GM18858 (cell line): ENCODE measurements around the gene PNLIP.

ENCODE experiments used
- ATAC-seq: cut with Tn5 transposase; IDR thresholded peaks from one replicate; pipeline ENCODE4 v1.9.1; 2021; ENCODE audit not compliant: unreplicated experiment

The PNLIP gene

DNA sequence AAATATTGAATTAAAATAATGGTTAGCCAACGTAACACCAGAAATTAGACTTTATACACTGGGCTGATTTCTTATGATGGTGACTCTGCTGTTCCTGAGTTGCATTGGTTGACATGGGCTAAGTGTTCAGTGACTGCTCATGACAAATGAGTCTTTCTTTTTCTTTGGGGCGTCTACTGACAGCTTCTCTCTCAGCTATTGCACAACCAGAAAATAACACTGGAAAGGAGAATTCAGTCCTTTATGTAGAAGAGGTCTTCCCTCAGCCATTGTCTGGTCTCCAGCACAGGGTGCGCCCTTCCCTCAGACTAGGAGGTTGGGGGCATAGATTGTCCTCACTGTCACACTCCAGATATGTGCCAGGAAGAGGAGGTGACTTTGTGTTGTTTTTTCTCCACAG lies 21.6 kb downstream of the PNLIP start:
- ATAC-seq = no peak

DNA sequence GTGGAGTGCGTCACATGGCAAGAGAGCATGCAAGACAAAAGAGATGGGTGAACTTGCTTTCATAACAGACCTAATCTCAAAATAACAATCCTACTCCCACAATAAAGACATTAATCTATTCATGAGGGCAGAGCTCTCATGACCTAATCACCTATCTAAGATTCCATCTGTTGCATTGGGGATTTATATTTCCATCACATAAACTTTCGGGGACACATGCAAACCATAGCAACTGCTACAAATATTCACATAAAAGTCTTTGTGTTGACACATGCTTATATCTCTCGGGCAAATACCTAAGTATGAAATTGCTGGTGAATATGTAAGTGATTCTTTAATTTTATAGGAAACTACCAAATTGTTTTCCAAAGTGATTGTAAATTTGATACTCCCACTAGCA lies 29.1 kb downstream of the PNLIP start:
- no peak for ATAC-seq

DNA sequence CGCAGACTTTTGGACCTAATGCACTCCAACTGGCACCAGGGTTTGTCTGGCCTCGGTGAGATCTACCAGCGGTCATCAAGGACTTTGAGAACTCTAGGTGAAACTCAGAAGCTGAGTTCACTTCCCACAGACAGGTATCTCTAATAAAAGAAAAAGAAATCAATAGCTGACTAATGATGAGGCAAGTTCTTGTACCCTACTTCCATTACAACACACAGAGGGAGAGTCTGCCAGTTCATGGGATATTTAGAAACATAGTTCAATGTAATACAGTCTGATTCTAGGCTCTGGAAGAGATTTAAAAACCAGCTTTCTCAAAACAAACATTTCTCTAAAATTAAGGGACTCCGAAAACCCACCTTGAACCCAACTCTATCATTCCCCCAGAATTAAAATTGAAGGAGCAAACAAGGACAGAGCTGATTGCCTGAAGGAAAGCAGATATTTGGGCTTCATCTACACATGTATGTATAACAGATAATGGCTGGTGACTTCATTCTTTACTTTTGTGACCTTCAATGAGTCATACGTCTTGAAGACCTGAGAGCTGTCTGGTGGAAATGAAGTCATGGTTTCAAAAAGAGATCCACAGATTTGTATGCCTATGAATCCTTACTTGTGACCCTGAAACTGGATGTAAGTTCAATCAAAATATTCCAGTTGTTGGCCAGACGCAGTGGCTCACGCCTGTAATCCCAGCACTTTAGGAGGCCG lies 42.3 kb downstream of the PNLIP start:
- ATAC-seq = no peak

DNA sequence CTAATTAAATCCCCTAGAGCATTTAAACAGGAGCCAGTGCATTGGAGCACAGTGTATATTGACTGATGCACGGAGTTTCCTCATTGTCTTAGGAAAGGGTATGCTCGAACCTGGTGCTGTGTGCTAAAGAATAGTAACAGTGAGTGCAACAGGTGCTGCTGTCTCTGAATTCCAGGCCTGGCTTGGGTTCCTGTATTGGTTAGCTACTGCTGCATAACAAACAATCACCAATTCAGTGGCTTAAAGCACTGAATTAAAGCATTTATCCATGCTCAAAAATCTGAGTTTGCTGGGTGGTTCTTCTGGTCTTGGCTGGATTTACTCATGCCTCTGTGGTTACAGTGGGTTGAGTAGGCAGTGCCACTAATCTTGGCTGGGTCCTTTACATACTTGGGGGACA lies 43.3 kb downstream of the PNLIP start:
- no peak for ATAC-seq

DNA sequence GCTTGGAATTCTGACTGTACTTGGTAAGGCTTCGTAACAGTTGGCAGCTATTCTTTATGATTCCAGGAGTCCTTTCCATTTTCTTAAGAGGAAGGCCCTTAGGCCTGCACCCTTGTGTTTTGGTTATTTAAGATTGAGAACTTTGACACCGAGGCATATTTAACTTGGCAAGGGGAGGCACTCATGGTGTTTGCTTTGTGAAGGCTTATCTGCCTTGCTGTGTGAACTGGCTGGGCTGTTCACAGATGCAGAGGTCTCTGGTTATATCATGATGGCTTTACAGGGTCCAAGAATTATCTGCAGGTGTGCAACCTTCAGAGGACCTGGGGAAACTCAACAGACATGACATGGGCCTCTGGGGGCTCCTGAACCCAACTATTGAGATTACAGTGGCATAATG lies 44.2 kb downstream of the PNLIP start:
- no peak for ATAC-seq

DNA sequence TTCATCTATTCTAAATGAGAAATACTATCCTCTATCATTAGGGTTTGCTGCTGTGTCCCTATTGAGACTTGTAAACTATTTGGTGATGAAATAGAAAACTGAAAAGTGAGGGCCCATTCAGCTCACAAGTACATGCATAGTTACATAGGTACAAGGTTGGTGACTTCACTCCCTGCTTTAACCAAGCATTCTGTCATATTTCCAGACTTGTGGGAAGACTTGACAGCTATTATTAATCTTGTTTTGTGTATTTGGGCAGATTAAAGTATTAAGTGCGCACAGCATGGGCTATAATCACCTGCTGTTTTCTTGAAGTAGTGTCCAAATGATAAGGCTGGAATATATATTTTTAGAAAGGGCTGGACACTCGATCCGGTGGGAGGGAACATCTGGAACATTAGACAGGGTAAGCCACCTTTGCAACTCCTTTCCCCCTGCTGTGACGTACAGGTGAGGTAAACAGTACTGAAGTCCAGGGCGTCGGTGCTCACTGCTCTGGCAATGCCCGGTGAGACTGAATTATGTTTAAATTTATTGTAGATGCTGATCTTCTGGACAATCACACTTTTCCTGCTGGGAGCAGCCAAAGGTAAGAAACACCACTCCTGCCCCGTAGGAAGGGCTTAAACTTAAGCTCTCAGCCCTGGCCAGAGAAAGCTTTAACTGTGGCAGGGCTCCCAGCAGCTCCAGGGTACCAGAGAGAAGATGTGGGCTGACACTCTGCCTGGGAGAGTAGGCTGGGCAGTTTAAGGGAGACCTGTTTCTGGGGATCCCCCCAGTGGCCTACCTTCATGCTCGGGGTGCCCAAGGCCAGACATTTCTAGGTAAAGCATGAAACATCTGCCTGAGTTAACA lies 45.1 kb downstream of the PNLIP start, which contains the start of gene PNLIPRP1:
TSS of gene PNLIPRP1 (plus strand) at position 370 of the 855 bp plus-strand sequence. CDS start at position 541, 171 bp downstream.
- ATAC-seq = no peak

DNA sequence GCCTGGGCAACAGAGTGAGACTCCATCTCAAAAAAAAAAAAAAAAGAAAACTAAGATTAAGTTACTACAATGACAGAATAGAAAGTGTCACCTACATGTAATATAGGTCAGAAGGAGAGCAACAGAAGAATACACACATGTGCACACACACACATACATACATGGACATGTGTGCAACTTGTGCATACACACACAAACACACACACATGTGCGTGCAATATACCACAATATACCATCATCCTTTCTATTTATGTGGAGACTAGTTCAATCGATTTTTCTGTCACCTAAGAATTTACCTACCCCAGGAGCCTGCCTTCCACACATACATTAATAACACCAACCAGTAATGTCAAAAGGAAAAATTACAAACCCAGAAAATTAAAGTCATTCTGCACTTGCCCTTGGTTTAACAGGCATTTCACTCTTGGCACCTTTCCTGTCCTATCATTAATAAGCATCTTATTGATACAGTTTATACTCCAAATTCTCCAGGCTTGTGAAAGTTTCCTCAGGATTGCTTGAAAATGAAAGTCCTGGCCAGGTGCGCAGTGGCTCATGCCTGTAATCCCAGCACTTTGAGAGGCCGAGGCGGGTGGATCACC lies 47.5 kb downstream of the PNLIP start:
- no peak for ATAC-seq

DNA sequence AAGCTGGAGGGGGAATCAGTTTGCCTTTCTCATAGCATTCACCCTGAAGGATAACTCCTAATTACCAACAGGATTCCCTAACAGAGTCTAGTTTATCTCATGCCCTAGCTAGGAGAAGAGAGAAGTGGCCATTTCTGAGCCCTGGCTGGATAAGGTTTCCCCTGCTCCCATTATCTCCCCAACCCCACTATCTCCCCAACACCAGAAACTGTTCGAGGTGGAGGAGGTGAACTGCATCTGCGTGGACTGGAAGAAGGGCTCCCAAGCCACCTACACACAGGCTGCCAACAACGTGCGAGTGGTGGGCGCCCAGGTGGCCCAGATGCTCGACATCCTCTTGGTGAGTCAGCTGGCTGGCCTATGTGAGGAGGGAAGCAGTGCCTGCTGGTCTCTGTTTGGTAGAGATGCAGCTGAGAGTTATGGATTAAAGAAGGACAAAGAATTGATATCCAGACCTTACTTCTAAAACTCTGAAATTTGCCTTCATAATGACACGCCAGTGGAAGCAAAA lies 48.8 kb downstream of the PNLIP start:
- ATAC-seq = no peak

DNA sequence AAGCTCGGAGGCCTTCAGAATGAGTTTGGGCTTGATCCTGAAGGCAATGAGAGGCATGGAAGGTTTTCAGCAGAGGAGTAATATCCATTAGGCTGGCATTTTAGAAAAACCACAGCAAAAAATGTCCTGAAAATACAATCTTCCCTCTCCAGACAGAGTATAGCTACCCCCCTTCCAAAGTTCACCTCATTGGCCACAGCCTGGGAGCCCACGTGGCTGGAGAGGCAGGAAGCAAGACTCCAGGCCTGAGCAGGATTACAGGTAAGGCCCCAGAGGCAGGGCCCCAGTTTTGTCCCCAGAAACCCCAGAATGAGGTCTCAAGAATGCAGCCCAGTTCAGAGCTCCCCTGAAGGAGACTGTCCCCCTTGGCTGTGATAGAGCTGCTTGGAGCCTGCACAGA lies 50.3 kb downstream of the PNLIP start:
- ATAC-seq = no peak

DNA sequence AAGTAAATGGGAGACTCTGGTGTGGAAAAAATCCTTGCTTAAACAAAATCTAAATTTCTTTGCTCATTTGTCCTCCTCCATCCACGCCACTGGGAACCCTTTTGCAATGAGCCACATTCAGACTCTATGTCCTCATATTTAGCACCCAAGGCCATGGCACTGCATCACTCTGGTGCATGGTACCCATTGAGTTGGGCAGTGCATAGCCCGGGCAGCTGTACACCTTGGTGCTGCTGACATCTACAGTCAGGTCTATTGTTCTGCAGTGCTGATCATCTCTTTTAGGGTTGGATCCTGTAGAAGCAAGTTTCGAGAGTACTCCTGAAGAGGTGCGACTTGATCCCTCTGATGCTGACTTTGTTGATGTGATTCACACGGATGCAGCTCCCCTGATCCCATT lies 51.8 kb downstream of the PNLIP start:
- ATAC-seq = no peak

DNA sequence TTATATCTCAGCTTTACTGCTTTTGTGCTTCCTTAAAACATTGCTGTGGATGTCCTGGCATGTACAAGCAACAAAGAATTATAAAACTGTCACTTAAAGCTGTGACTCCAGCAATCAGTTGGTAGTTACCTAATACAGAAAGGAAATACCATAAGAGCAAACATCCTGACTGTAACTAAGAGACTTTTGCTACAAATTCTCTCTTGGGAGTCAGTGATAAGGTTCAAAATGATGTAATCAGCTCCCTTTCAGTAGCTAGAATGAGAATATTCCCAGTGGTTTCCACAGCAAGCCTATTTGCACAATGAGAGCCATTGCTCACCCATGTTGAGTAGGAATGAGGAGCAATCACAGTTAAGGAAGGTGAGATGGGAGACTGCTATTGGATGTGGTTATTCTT lies 52.6 kb downstream of the PNLIP start:
- ATAC-seq = no peak

DNA sequence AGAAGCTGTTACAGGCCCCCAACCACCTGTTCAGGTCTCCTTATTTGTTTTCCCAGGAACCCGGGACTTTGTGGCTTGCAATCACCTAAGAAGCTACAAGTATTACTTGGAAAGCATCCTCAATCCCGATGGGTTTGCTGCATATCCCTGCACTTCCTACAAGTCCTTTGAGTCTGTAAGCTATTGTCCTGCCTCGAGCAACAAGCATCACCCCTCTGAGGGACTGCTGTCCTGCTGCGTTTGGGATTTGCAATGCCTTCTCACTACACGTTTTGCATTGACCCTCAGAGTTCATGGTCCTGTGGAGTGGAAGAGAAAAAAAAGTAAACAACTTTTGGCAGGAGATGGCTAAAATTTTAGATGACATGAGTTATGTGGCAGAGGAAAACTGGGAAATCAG lies 54.3 kb downstream of the PNLIP start:
- ATAC-seq = no peak

DNA sequence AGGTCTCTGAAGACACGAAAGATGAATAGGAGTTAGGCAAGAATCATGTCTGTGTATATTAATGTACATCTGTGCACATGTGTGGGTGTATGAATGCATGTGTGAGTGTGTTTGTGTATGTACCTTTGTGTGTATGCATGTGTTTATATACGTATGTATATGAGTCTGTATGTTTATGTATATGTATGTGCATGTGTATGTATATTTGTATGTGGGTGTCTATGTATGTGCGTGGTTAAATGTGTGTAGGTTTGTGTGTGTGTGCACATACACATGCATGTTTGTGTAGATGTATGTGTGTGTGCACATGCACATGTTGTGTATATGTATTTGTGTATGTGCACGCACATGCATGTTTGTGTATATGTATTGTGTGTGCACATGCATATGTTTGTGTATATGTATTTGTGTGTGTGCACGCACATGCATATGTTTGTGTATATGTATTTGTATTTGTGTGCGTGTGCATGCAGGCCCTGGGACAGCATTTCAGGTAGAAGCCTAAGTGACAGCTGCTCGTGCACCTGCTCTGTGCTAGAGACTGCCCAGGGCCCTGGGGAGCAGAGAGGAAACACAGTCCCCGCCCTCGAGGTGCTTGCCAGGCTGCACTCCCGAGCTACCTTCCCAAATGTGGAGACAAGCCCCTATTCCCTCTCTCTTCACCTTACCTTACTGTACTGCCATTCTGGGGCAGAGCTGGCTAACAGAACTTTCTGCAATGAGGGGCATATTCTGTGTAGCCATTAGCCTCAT lies 57.1 kb downstream of the PNLIP start:
- no peak for ATAC-seq

DNA sequence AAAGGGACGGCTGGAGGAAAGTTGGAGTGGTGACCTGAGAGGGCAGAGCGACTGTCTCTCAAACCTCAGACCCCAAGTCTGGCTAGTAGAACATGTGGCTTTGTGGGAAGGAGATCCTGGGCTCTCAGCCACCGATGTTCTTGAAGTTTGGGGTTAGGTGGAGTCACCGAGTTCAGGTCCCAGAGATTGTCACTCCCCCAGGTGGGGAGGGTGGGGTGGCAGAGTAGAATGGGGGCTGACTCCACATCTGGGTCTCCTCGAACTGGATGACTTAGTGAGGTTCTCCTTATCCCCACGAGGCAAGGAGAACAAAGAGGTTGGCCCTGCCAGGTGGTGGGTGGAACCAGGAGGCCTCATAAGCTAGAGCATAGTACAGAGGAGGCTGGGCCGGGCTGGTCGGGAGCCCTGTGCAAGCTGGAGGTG lies 60.3 kb downstream of the PNLIP start:
- no peak for ATAC-seq

DNA sequence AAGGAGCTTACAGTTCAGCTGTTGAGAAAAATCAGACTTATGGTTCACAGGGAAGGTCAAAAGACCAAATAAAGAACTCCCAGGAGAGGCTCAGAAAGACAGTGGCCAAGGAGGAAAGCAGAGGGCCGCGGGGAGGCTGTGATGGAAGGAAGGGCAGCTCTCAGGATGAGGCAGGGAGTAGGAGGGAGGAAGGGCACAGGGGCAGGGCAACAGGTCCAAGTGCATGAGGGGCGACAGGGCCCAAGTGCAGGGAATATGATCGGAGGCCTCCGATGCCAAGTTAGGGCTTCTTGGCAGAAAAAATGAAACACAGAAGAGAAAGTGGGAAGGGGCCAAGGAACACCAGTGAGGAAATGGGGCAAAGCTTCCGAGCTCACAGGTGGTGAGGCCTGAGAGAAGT lies 61.6 kb downstream of the PNLIP start:
- ATAC-seq = no peak

DNA sequence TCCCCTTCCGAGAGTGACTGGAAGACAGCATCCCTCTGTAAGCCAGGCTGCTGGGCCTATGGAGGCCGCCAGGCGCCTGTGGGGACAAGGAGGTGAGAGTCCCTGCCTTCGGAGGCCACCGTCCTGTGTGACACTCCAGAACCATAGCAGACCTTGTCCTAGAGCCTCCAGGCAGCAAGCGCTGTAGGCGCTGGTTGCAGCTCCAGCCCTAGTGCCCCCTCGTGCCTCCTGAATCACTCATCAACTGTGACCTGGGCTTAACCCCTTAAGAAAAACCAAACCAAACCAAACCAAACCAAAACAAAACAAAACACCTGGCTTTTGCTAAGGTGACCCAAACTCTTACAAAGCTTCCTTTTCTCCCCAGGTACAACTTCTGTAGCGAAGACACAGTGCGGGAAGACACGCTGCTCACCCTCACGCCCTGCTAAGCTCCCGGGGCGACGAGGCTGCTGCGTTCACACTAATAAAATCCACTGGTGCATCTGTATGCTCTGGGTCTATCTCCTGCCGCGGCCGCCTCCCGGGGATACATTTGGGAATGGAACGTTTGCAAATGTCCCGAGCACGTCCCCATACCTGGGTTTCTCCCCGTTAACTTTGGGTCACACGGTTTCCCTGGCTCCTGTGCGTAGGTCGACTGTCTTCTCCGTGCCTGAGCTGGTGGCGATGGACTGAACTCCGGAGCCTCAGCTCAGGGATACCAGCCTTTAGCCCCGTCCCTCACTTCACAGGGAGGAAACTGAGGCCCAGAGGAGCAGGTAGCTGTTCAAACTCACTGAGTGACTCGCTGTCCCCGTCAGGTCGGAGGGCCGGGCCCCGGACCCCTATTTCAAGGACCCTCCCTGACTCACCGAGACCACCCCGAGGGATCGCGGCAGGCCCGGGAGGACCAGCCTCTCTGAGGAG lies 63.2 kb downstream of the PNLIP start:
- no peak for ATAC-seq

DNA sequence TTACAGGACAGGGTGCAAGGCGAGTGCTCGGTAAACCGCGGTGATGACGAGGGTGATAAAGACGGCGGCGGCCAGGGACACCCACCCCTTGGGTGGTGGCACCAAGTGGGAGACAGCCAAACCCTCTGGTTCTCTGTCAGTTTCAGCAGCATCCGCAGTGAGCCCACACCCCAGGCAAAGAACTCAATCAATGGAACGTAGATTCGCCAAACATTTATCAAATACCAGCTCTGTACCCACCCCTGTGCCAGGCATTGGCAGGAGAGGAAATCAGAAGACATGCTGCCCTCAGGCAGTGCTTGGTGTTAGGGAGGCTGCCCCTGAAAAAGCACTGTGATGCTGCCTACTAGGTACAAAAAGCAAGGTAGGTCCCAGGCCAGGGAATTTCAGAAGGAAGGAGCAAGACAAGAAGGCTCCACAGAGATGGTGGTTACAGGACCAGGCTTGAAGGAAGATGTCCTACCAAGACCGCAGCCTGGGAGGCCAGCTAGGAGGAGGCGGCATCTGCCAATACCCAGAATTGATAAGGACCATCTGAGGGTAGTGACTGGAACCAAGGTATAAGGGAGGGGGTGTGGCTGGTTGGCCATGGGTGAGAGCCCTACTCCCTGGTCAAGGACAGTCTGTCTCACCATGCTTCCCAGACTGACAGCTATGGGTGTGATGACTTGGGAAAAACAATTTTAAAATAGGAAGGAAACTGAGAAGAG lies 64.9 kb downstream of the PNLIP start:
- no peak for ATAC-seq

DNA sequence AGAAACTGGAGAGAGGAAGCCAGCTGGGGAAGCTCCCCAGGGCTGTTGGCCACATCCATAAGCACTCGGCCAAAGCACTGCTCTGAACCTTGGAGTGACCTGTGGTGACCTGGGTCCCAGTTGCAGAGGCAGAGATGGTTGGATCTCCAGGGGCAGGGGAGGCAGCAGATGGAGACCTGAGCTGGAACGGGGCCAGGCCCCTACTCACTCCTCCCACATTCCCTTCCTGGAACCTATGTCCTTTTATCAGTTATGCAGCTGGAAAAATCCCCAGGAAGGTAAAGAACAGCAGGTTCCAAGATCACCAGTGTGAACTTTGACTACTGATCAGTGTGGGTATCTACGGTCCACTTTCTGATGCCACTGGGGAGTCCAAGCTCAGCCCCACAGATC lies 65.4 kb downstream of the PNLIP start:
- ATAC-seq = no peak

DNA sequence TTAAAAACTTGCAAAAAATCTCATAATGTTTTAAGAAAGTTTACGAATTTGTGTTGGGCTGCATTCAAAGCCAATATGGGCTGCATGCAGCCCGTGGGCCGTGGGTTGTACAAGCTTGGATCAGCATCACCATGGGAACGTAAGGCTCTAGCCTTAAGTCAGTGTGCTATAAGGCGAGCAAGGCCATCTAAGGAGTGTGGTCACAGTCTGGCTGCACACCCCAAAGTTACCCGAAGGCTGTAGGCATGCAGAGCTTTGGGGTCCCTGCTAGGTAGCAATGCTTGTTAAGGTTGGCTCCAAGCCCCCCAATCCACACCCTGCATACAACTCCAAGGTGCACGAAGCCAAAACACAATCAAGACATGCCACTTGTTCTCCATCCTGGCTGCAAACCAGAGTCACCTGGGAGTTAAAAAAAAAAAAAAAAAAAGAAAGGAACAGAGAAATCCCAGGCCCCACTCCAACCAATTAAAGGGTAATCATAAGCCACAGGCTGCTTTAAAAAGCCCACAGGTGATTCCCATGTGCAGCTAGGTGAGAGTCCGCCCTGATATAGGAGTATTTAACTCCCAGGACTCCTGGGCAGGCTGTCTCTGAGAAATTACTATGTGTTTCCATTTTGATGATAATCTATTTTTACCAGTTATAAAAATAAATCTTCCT lies 66.5 kb downstream of the PNLIP start:
- no peak for ATAC-seq
